GM10266 (cell line): ENCODE data around the gene NRXN3.
"Not testable (repeated sequence)": the region's sequence is repeated elsewhere in the genome, so short reads cannot be mapped to it uniquely, and the experiment has no call there.

Experiments used
- DNase-seq: peaks from one replicate; pipeline ENCODE4 v3.0.0; 2012; ENCODE audit errors: extremely low spot score
- TF ChIP-seq, protein P1 (sequence below): IDR thresholded peaks from 2 replicates; pipeline ENCODE4 v1.5.1; 2012; ENCODE audit warnings: mild to moderate bottlenecking, low read depth; ENCODE audit not compliant: control insufficient read depth, insufficient read depth; ENCODE audit errors: missing control alignments

Gene NRXN3

DNA sequence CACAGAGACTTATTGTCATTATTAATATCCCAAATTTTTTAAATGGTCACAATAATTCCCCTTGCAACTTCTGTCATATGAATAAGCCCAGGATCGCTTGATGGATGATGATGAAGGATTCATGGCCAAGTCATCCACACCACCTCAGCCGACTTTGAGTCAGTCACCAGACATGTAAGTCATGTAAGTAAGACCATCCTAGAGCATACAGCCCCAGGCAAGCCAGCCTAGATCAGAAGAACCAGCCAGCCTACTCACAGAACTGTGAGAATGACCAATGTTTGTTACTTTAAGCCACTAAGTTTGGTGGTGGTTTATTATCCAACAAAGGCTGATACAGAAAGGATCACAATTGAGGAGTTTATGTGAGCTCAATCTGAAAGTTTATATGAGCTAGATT, 341.8 kb downstream of the NRXN3 start:
- TF ChIP-seq, protein P1, sequence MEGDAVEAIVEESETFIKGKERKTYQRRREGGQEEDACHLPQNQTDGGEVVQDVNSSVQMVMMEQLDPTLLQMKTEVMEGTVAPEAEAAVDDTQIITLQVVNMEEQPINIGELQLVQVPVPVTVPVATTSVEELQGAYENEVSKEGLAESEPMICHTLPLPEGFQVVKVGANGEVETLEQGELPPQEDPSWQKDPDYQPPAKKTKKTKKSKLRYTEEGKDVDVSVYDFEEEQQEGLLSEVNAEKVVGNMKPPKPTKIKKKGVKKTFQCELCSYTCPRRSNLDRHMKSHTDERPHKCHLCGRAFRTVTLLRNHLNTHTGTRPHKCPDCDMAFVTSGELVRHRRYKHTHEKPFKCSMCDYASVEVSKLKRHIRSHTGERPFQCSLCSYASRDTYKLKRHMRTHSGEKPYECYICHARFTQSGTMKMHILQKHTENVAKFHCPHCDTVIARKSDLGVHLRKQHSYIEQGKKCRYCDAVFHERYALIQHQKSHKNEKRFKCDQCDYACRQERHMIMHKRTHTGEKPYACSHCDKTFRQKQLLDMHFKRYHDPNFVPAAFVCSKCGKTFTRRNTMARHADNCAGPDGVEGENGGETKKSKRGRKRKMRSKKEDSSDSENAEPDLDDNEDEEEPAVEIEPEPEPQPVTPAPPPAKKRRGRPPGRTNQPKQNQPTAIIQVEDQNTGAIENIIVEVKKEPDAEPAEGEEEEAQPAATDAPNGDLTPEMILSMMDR = no peak
- DNase-seq = no peak

DNA sequence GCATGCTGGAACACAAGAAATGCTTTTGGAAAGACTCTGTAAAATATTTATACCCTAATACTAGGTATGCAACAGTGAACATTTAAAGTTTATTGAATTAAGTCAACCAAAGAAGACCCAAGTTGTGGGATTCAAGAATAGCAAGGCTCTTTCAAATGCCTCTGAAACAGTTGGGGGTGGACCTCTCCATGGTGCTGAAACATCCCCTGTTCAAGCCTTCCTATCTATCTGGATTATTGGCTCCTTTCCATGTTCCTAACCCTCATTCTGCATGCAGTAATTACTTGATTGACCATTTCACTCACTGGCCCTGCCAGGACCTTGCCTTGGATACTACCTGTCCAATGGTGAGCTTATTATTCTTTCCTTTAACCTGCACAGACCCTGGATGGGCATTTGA, 349.7 kb downstream of the NRXN3 start:
- TF ChIP-seq, protein P1 = no peak
- peak; percentile 6 for DNase-seq

DNA sequence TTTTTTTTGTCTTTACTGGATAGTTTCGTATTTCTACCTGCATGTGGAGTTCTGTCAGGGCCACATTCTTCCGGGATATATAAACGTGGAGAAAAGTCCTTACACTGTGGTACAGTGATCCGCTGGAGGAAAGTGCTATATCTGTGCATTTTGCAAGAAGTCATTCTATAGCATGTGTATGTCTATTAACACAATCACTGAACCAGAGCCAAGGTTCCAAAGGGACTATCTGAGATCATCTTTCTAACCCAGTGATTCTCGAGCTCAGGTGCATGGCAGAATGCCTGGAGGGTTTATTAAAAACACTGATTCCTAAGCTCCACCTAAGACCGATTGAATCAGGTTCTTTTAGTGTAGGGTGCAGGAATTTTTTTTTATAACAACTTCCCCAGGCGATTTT, 354.0 kb downstream of the NRXN3 start:
- DNase-seq = no peak
- TF ChIP-seq, protein P1 = no peak

DNA sequence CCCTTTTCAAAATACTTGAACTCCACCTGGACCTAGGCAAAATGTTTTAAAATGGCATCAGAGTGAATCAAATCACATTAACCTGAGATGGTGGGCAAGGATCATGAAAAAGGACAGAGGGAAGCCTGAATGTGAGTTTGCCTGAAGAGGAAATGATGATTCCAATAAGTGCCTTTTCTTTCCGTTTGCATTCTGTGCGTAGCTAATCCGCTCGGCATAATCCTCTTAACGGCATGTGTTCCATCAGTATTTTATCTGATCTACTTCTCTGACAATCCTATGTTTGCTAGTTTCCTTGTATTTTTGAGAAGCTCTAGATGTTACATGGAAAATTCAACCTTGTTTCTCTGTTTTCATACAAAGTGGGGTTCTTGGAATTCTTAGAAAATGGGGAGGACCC, 354.6 kb downstream of the NRXN3 start:
- DNase-seq = no peak
- TF ChIP-seq, protein P1 = no peak

DNA sequence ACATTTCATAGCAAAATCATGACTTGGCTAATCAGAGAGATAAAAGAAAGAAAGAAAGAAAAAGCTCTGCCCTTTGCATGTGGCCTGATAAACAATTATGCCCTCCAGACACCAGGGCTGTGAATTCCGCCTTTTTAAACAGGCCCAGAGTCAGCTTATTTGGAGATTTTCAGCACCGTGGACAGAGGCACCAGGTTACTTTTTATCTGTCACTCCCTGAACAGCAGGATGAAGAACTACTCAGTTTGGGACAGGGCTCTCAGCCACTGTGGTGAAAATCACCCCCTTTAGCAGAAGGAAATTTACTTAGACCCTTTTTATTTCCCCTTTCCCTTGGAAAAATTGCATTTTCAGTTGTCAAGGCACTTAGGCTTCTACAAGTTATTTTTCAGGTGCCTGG, 359.9 kb downstream of the NRXN3 start:
- DNase-seq = no peak
- TF ChIP-seq, protein P1 = no peak

DNA sequence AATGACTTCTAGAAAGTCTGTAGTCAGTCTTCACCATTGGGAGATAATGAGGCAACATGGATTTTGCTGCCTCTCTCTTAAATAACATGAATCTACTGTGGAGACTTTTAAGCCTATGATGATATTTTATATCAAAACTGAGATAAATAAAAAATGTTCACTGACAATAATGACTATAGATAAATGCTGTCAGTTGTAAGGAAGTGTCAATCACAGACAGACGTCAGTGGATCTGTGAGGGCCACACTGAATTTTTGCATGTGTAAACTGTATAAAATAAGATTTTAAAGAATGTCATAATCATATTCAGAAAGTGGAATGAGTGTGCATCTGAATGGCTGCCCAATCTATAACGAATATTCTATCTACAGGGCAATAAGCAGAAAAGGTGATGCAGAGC, 364.0 kb downstream of the NRXN3 start:
- DNase-seq = no peak
- TF ChIP-seq, protein P1 = no peak

DNA sequence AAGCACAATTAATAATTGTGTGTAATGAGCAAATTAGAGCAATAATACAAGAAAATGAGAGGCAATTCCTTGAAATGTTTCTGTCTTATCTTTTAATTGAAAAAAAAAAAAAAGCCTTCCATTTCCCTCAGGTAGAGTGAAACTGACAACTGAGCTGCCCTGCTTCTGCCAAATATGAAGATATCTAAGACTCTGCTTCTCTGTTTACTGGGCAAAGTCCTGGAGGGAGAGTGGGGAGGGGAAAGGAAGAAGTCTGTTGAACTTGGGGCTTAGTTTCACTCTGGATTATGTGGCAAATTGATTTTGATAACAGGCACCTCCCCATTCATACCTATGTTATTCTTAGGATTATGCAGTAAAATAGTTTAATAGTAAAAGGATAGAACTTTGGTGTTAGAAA, 364.9 kb downstream of the NRXN3 start:
- DNase-seq = no peak
- TF ChIP-seq, protein P1 = no peak

DNA sequence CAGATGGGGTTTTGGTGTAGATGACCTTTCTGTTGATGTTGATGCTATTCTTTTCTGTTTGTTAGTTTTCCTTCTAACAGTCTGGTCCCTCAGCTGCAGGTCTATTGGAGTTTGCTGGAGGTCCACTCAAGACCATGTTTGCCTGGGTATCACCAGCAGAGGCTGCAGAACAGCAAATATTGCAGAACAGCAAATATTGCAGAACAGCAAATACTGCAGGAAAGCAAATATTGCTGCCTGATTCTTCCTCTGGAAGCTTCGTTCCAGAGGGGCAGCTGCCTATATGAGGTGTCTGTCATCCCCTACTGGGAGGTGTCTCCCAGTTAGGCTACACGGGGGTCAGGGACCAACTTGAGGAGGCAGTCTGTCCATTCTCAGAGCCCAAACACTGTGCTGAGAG, 371.6 kb downstream of the NRXN3 start:
- DNase-seq = not testable (repeated sequence)
